Activated T-cell treated with anti-CD3 and anti-CD28 coated beads, Interleukin-2, amount 50 U/mL, for 24 hours (primary cell): ENCODE measurements around the gene SETDB2.

Experiments
- DNase-seq: peaks from one replicate; pipeline ENCODE4 v3.0.0-alpha.2; 2020
- H3K27ac Mint-ChIP-seq: 2 replicates; pipeline ENCODE4 v1.8.0; 2020; ENCODE audit warnings: mild to moderate bottlenecking, mixed read lengths
- H3K27me3 Mint-ChIP-seq: 2 replicates; pipeline ENCODE4 v1.8.0; 2020; ENCODE audit warnings: mixed read lengths
- H3K36me3 Mint-ChIP-seq: 2 replicates; pipeline ENCODE4 v1.8.0; 2020; ENCODE audit warnings: low read depth, mixed read lengths
- H3K4me1 Mint-ChIP-seq: 2 replicates; pipeline ENCODE4 v1.8.0; 2020; ENCODE audit warnings: low read depth, mixed read lengths
- H3K4me3 Mint-ChIP-seq: 2 replicates; pipeline ENCODE4 v1.8.0; 2020; ENCODE audit warnings: mild to moderate bottlenecking, moderate library complexity, mixed read lengths
- H3K9me3 Mint-ChIP-seq: 2 replicates; pipeline ENCODE4 v1.8.0; 2020; ENCODE audit warnings: mixed read lengths

Gene SETDB2

DNA sequence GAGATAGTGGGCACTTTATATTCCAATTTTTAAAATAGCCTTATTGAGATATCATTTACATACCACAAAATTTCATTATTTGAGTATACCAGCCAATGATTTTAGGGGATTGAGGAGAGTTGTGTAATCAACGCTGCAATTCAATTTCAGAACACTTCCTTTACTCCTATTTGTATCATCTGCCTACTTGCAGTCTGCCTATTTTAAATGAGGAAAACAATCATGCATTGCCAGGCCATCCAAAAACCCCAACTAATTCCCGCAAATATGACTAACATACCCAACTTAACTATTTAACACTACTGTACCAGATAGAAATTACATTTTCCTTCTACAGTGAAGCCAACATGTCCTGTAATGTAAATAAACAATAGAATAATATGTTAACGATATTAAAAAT, 26.9 kb upstream of the SETDB2 start:
- H3K4me1 Mint-ChIP-seq = no peaks in the 10 kb centered on the region
- no peaks in the 10 kb centered on the region for H3K27me3 Mint-ChIP-seq
- H3K27ac Mint-ChIP-seq = no peak overlapping the region
- no peaks in the 10 kb centered on the region for H3K9me3 Mint-ChIP-seq
- H3K4me3 Mint-ChIP-seq = no peak overlapping the region
- DNase-seq = no peak
- no peaks in the 10 kb centered on the region for H3K36me3 Mint-ChIP-seq

DNA sequence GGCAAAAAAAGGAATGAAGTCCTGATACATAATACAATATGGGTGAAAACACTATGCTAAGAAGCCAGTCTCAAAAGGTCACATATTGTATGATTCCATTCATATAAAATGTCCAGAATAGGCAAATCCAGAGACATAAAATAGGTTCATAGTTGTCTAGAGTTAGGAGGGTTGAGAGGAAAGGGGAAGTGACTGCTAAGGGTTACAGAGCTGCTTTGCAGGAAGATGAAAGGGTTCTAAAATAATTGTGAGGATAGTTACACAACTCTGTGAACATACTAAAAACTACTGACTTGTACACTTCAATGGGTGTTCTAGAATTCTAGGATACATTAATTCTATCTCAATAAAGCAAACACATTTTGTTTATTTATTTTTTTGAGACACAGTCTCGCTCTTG, 25.9 kb upstream of the SETDB2 start:
- H3K27ac Mint-ChIP-seq = no peak overlapping the region
- no peaks in the 10 kb centered on the region for H3K4me1 Mint-ChIP-seq
- H3K9me3 Mint-ChIP-seq = no peaks in the 10 kb centered on the region
- no peaks in the 10 kb centered on the region for H3K27me3 Mint-ChIP-seq
- H3K36me3 Mint-ChIP-seq = no peaks in the 10 kb centered on the region
- DNase-seq = no peak
- H3K4me3 Mint-ChIP-seq = no peak overlapping the region

DNA sequence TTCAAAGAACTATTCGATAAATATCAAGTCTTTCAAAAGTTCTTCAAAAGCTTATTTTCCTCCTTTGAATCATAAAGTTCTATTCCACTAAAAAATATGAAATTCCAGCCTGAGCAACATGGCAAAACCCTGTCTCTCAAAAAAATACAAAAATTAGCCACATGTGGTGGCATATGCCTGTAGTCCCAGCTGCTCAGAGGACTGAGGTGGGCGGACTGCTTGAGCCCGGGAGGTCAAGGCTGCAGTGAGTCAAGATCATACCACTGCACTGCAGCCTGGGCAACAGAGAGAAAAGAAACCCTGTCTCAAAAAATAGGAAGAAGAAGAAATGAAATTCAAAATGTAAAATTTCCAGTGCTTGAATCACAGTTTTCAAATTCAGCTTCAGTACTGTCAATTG, 24.8 kb upstream of the SETDB2 start:
- no peaks in the 10 kb centered on the region for H3K27me3 Mint-ChIP-seq
- no peaks in the 10 kb centered on the region for H3K4me1 Mint-ChIP-seq
- no peak overlapping the region for H3K4me3 Mint-ChIP-seq
- no peaks in the 10 kb centered on the region for H3K36me3 Mint-ChIP-seq
- H3K9me3 Mint-ChIP-seq = no peaks in the 10 kb centered on the region
- DNase-seq = no peak
- H3K27ac Mint-ChIP-seq = no peak overlapping the region

- peak; percentile 34 for DNase-seq
- H3K4me3 Mint-ChIP-seq = no peak overlapping the region
- H3K27ac Mint-ChIP-seq = no peak overlapping the region
- no peaks in the 10 kb centered on the region for H3K9me3 Mint-ChIP-seq
- H3K27me3 Mint-ChIP-seq = no peaks in the 10 kb centered on the region
- H3K36me3 Mint-ChIP-seq = no peaks in the 10 kb centered on the region
- no peaks in the 10 kb centered on the region for H3K4me1 Mint-ChIP-seq
Observed at GRCh38 chr13:49421391-49421790, 22.7 kb upstream of the SETDB2 start.

DNA sequence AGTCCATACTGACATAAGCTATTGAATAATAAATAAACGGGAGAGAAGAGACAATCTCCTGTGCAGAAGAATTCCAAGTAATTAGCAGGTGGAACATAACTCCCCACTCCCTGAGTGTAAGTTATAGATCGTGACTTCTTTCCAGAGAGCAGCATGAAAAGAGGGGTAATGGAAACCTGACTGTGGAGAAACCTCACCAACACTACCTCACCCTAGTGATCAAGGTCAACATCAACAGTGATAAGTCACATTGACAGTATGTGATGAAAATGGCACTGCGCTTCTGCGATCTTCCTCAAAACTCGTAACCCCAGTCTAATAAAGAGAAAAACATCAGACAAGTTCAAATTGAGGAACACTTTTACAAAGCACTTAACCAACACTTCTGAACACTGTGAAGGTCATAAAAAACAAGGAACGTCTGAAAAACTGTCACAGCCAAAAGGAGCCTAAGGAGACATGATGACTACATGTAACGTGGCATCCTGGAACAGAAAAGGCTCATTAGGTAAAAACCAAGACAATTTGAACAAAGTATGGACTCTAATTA, 20.0 kb upstream of the SETDB2 start:
- no peaks in the 10 kb centered on the region for H3K9me3 Mint-ChIP-seq
- no peak overlapping the region for H3K4me3 Mint-ChIP-seq
- H3K36me3 Mint-ChIP-seq = peaks cover 2% of the 10 kb centered on the region

GRCh38 chr13:49428041-49428763, 15.9 kb upstream of the SETDB2 start:
- Mint-ChIP-seq H3K36me3 (peaks cover 11% of the 10 kb centered on the region), H3K27me3 (no peaks in the 10 kb centered on the region), H3K4me3 (no peak overlapping the region), H3K4me1 (no peaks in the 10 kb centered on the region), H3K9me3 (no peaks in the 10 kb centered on the region), H3K27ac (no peak overlapping the region)
- DNase-seq = no peak

More for the DNA sequence above, 20.0 kb upstream of the SETDB2 start:
- DNase-seq = no peak
- H3K27me3 Mint-ChIP-seq = no peaks in the 10 kb centered on the region
- H3K4me1 Mint-ChIP-seq = no peaks in the 10 kb centered on the region
- H3K27ac Mint-ChIP-seq = no peak overlapping the region

DNA sequence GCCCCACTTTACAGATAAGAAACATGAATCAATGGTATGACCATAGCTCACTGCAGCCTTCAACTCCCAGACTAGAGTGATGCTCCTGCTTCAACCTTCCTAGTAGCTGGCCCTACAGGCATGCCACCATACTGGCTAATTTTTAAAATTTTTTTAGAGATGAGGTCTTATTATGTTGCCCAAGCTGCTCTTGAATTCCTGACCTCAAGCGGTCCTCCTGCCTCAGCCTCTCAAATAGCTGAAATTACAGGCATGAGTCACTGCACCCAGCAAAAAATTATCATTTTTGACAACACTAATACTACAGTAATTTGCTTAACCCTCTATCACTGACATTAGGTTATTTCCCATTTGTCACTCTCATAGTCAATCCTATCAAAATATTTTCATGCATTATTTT, 15.0 kb upstream of the SETDB2 start:
- Mint-ChIP-seq H3K4me3 (no peak overlapping the region), H3K27me3 (no peaks in the 10 kb centered on the region), H3K36me3 (peaks cover 12% of the 10 kb centered on the region), H3K9me3 (no peaks in the 10 kb centered on the region), H3K4me1 (no peaks in the 10 kb centered on the region), H3K27ac (no peak overlapping the region)
- DNase-seq = no peak

GRCh38 chr13:49435992-49436391, 8.1 kb upstream of the SETDB2 start:
- DNase-seq = no peak

GRCh38 chr13:49436890-49437289, 7.2 kb upstream of the SETDB2 start:
- no peaks in the 10 kb centered on the region for H3K27me3 Mint-ChIP-seq
- peaks cover 13% of the 10 kb centered on the region for H3K4me1 Mint-ChIP-seq
- H3K9me3 Mint-ChIP-seq = no peaks in the 10 kb centered on the region
- no peak for DNase-seq
- no peak overlapping the region for H3K27ac Mint-ChIP-seq
- H3K4me3 Mint-ChIP-seq = no peak overlapping the region
- H3K36me3 Mint-ChIP-seq = peaks cover 8% of the 10 kb centered on the region

More at GRCh38 chr13:49435992-49436391, 8.1 kb upstream of the SETDB2 start:
- peaks cover 8% of the 10 kb centered on the region for H3K4me1 Mint-ChIP-seq
- H3K4me3 Mint-ChIP-seq = no peak overlapping the region
- H3K27me3 Mint-ChIP-seq = no peaks in the 10 kb centered on the region
- H3K27ac Mint-ChIP-seq = no peak overlapping the region
- H3K36me3 Mint-ChIP-seq = peaks cover 10% of the 10 kb centered on the region
- H3K9me3 Mint-ChIP-seq = no peaks in the 10 kb centered on the region

DNA sequence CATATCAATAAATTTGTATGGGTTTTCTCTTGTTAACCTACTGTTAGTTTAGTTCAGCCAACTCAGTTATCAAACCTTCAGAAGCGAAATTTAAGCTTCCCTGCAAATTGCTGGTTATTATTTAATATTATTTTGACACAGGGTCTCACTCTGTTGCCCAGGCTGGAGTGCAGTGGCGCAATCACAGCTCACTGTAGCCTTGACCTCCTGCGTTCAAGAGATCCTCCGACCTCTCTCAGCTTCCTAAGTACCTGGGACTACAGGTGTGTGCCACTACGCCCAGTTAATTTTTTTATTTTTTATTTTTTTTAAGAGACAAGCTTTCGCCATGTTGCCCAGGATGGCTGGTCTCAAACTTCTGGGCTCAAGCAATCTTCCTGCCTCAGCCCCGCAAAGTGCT, 6.4 kb upstream of the SETDB2 start:
- Mint-ChIP-seq H3K4me3 (no peak overlapping the region), H3K9me3 (no peaks in the 10 kb centered on the region), H3K36me3 (peaks cover 8% of the 10 kb centered on the region), H3K27me3 (no peaks in the 10 kb centered on the region), H3K27ac (no peak overlapping the region), H3K4me1 (peaks cover 20% of the 10 kb centered on the region)
- no peak for DNase-seq

GRCh38 chr13:49439609-49440008, 4.5 kb upstream of the SETDB2 start:
- Mint-ChIP-seq H3K9me3 (peaks cover 2% of the 10 kb centered on the region), H3K4me1 (peaks cover 30% of the 10 kb centered on the region), H3K27ac (no peak overlapping the region), H3K36me3 (peaks cover 14% of the 10 kb centered on the region), H3K4me3 (no peak overlapping the region), H3K27me3 (no peaks in the 10 kb centered on the region)
- DNase-seq = no peak

- no peak for DNase-seq
- H3K27me3 Mint-ChIP-seq = no peaks in the 10 kb centered on the region
- peaks cover 30% of the 10 kb centered on the region for H3K36me3 Mint-ChIP-seq
- peak overlapping the region; percentile 75 for H3K27ac Mint-ChIP-seq
- peaks cover 2% of the 10 kb centered on the region for H3K9me3 Mint-ChIP-seq
- H3K4me3 Mint-ChIP-seq = no peak overlapping the region
- H3K4me1 Mint-ChIP-seq = peaks cover 38% of the 10 kb centered on the region
Observed at GRCh38 chr13:49441312-49441711, 2.8 kb upstream of the SETDB2 start.

- peak overlapping the region; percentile 43 for H3K4me3 Mint-ChIP-seq
- peaks cover 33% of the 10 kb centered on the region for H3K36me3 Mint-ChIP-seq
- peak overlapping the region; percentile 75 for H3K27ac Mint-ChIP-seq
- no peaks in the 10 kb centered on the region for H3K27me3 Mint-ChIP-seq
- peaks cover 2% of the 10 kb centered on the region for H3K9me3 Mint-ChIP-seq
- no peak for DNase-seq
- peaks cover 43% of the 10 kb centered on the region for H3K4me1 Mint-ChIP-seq
Observed at GRCh38 chr13:49441846-49442245, 2.2 kb upstream of the SETDB2 start.

- H3K4me1 Mint-ChIP-seq = peaks cover 56% of the 10 kb centered on the region
- no peaks in the 10 kb centered on the region for H3K27me3 Mint-ChIP-seq
- H3K27ac Mint-ChIP-seq = peak overlapping the region; percentile 96
- H3K4me3 Mint-ChIP-seq = peak overlapping the region; percentile 90
- H3K36me3 Mint-ChIP-seq = peaks cover 36% of the 10 kb centered on the region
- DNase-seq = no peak
- H3K9me3 Mint-ChIP-seq = peaks cover 2% of the 10 kb centered on the region
Observed at GRCh38 chr13:49443357-49443703, 744 bp upstream of the SETDB2 start.

DNA sequence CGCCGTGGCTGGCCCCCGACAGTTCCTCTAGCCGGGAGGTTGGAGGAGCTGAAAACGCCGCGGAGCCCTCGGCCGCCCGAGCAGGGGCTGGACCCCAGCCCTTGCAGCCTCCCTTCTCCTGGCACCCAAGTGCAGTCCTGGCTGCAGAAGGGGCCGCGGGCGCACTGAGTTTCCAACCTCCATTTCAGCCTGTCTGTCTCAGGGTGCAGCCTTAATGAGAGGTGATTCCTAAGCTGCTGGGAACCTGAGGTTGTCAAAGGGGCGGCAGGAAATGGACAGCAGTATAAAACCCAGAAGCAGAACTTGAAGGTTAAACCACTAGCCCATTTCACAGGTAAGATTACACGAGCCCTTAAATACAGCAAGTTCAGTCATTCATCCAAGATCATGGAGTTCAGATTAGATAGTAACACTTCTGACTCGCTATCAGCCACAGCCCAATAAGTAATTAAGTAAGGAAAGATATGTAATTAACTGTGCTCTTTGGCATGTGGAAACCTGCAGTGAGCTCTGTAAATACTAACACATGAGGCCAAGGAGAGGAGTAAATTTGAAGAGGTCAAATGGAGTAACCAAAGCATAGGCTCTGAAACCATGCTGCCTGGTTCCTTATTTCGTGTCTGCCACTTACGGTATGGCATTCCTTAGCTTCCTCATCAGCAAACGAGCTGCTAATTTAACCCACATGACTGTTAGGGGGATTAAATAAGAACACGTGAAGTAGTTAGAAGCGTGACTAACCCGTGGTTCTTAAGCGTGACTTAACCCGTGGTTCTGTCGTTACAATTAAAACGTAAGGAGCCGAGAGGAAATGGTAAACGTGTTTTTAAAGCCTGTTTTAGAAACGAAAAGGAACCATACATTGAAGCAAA, 686 bp downstream of the SETDB2 start:
- Mint-ChIP-seq H3K9me3 (peaks cover 2% of the 10 kb centered on the region), H3K36me3 (peaks cover 47% of the 10 kb centered on the region), H3K4me1 (peaks cover 66% of the 10 kb centered on the region), H3K27me3 (no peaks in the 10 kb centered on the region), H3K4me3 (peak overlapping the region; percentile 90), H3K27ac (peak overlapping the region; percentile 96)
- peak; percentile 31 for DNase-seq
